DOHH2 (cell line): ENCODE results near the gene TMEM38A.
"Not testable (repeated sequence)": the region's sequence is repeated elsewhere in the genome, so short reads cannot be mapped to it uniquely, and the experiment has no call there.

Source experiments
- H3F3A ChIP-seq: fragments of 200-600 bp; sonication (generic), shearing (Covaris generic); 2 replicates; pipeline ENCODE4 v1.6.0; 2016; ENCODE audit warnings: antibody characterized with exemption, mild to moderate bottlenecking; ENCODE audit not compliant: control insufficient read depth, insufficient read depth
- H3K27ac ChIP-seq: fragments of 200-600 bp; sonication (generic); 2 replicates; pipeline ENCODE4 v1.5.1; 2014; ENCODE audit warnings: low read depth, mild to moderate bottlenecking, low read length, moderate library complexity
- H3K27me3 ChIP-seq: fragments of 200-600 bp; sonication (generic); 2 replicates; pipeline ENCODE4 v1.6.1; 2014; ENCODE audit warnings: mild to moderate bottlenecking, low read length, mixed read lengths; ENCODE audit not compliant: control insufficient read depth
- H3K36me3 ChIP-seq: fragments of 200-600 bp; sonication (generic); 2 replicates; pipeline ENCODE4 v1.6.1; 2014; ENCODE audit warnings: mild to moderate bottlenecking, low read length, moderate library complexity, mixed read lengths; ENCODE audit not compliant: control insufficient read depth
- H3K4me1 ChIP-seq: fragments of 200-600 bp; sonication (generic); 2 replicates; pipeline ENCODE4 v1.6.1; 2014; ENCODE audit warnings: mild to moderate bottlenecking, low read length, mixed read lengths; ENCODE audit not compliant: control insufficient read depth
- H3K4me2 ChIP-seq: fragments of 200-600 bp; sonication (generic); 2 replicates; pipeline ENCODE4 v1.6.0; 2014; ENCODE audit warnings: mild to moderate bottlenecking, low read length, moderate library complexity
- H3K4me3 ChIP-seq: fragments of 200-600 bp; sonication (generic); 2 replicates; pipeline ENCODE4 v1.5.1; 2014; ENCODE audit warnings: mild to moderate bottlenecking, low read length, mixed read lengths
- H3K79me2 ChIP-seq: fragments of 200-600 bp; sonication (generic); 2 replicates; pipeline ENCODE4 v1.6.1; 2014; ENCODE audit warnings: mild to moderate bottlenecking, low read length, mixed read lengths; ENCODE audit not compliant: control insufficient read depth
- H3K9me2 ChIP-seq: fragments of 200-600 bp; sonication (generic); replicated peaks from 2 replicates; pipeline ENCODE4 v1.6.1; 2014; ENCODE audit warnings: mild to moderate bottlenecking, low read length, mixed read lengths; ENCODE audit not compliant: control insufficient read depth
- H3K9me3 ChIP-seq: fragments of 200-600 bp; sonication (generic); 2 replicates; pipeline ENCODE4 v1.6.1; 2014; ENCODE audit warnings: antibody characterized with exemption, low read length, mixed read lengths; ENCODE audit not compliant: control insufficient read depth, insufficient read depth
- H4K20me1 ChIP-seq: fragments of 200-600 bp; sonication (generic); 2 replicates; pipeline ENCODE4 v1.6.0; 2014; ENCODE audit warnings: low read depth, mild to moderate bottlenecking, antibody characterized with exemption, low read length, moderate library complexity; ENCODE audit not compliant: control insufficient read depth, insufficient read depth
- EZH2phosphoT487 ChIP-seq: fragments of 200-600 bp; sonication (generic); IDR thresholded peaks from 2 replicates; pipeline ENCODE4 v1.6.1; 2017; ENCODE audit warnings: borderline replicate concordance, mild to moderate bottlenecking, antibody characterized with exemption, low read length, moderate library complexity, mixed read lengths
- TF ChIP-seq, protein P1 (sequence below): fragments of 200-600 bp; sonication (generic); IDR thresholded peaks from one replicate; pipeline ENCODE4 v1.5.1; 2014; ENCODE audit warnings: antibody characterized with exemption, mild to moderate bottlenecking, low read depth, low read length; ENCODE audit not compliant: poor library complexity, severe bottlenecking

Gene TMEM38A

DNA sequence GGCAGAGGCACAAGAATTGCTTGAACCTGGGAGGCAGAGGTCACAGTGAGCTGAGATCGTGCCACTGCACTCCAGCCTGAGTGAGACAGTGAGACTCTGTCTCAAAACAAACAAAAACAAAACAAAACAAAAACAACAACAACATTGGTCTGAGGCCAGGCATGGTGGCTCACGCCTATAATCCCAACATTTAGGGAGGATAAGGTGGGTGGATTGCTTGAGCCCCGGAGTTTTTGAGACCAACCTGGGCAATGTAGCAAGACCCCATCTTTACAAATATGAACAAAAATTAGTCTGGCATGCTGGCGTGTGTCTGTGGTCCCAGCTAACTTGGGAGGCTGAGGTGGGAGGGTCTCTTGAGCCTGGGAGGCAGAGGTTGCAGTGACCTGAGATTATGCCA, 42.7 kb downstream of the TMEM38A start:
- Histone ChIP-seq H3K4me3 (no peak overlapping the region), H3K36me3 (no peaks in the 10 kb centered on the region), H3K9me2 (no peaks in the 10 kb centered on the region), H3K79me2 (no peaks in the 10 kb centered on the region), H3K4me2 (no peak overlapping the region), H3F3A (no peaks in the 10 kb centered on the region), H3K9me3 (no peaks in the 10 kb centered on the region), H4K20me1 (no peaks in the 10 kb centered on the region), H3K4me1 (no peaks in the 10 kb centered on the region), H3K27ac (no peak overlapping the region), H3K27me3 (no peaks in the 10 kb centered on the region)
- no peak for TF ChIP-seq EZH2phosphoT487
- TF ChIP-seq, protein P1, sequence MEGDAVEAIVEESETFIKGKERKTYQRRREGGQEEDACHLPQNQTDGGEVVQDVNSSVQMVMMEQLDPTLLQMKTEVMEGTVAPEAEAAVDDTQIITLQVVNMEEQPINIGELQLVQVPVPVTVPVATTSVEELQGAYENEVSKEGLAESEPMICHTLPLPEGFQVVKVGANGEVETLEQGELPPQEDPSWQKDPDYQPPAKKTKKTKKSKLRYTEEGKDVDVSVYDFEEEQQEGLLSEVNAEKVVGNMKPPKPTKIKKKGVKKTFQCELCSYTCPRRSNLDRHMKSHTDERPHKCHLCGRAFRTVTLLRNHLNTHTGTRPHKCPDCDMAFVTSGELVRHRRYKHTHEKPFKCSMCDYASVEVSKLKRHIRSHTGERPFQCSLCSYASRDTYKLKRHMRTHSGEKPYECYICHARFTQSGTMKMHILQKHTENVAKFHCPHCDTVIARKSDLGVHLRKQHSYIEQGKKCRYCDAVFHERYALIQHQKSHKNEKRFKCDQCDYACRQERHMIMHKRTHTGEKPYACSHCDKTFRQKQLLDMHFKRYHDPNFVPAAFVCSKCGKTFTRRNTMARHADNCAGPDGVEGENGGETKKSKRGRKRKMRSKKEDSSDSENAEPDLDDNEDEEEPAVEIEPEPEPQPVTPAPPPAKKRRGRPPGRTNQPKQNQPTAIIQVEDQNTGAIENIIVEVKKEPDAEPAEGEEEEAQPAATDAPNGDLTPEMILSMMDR = no peak

DNA sequence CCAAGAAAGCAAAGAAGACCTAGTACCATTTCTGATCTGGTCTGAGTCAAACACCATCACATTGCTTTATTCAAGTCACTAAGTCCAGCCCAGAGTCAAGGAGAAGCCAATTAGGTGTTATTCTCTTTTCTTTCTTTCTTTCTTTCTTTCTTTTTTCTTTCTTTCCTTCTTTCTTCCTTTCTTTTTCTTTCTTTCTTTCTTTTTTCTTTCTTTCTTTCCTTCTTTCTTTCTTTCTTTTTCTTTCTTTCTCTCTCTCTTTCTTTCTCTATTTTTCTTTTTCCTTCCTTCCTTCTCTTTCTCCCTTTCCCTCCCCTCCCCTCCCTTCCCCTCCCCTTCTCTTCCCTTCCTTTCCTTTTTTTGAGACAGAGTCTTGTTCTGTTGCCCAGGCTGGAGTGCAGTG, 49.9 kb downstream of the TMEM38A start:
- H3K4me1 ChIP-seq = peaks cover 46% of the 10 kb centered on the region
- not testable (repeated sequence) for H3K4me2 ChIP-seq, H3K79me2 ChIP-seq, H3K27me3 ChIP-seq, H3K9me3 ChIP-seq, H3K9me2 ChIP-seq, H4K20me1 ChIP-seq, H3K4me3 ChIP-seq, H3K36me3 ChIP-seq, H3K27ac ChIP-seq
- H3F3A ChIP-seq = peaks cover 17% of the 10 kb centered on the region

DNA sequence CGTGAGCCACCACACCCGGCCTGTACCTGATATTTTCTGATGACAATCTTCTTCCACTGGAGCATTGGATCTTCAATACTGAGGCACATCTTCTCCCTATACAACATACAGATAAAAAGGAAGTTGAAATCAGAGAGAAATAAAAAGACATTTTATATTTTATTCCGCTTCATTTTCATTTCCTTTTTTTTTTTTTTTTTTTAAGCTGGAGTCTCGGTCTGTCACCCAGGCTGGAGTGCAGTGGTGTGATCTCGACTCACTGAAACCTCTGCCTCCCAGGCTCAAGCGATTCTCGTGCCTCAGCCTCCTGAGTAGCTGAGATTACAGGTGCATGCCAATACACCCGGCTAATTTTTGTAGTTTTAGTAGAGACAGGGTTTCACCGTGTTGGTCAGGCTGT, 51.4 kb downstream of the TMEM38A start:
- not testable (repeated sequence) for H3K36me3 ChIP-seq, H3K9me2 ChIP-seq, H4K20me1 ChIP-seq, H3K79me2 ChIP-seq, H3K9me3 ChIP-seq, H3K27me3 ChIP-seq
- Histone ChIP-seq H3K4me3 (peak overlapping the region; percentile 42), H3K4me2 (peak overlapping the region; percentile 55), H3K4me1 (peaks cover 46% of the 10 kb centered on the region), H3K27ac (peak overlapping the region; percentile 66), H3F3A (peaks cover 19% of the 10 kb centered on the region)

DNA sequence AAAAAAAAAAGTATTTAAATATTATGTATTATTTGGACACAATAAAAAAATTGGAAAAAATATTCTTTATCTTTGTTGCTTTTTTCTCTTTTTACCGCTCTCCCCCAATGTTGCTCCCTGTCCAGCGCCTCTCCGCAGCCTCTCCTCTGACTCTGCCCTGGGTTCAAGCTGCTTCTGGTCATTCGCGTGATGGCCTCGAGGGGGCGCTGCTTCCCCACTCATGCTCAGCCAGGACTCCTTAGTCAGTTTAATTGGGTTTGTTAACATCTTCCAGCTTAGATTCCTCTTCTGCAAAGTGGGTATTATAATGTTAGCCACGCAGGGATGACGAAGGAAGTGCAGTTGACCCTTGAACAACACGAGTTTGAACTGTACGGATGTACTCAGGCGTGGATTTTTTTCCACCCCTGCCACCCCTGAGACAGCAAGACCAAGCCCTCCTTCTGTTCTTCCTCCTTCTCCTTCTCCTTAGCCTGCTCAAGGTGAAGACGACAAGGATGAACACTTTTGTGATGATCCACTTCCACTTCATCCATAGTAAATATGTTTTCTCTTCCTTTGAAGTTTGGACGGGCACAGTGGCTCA, 53.9 kb downstream of the TMEM38A start:
- Histone ChIP-seq H3F3A (peaks cover 26% of the 10 kb centered on the region), H3K27me3 (no peaks in the 10 kb centered on the region), H3K36me3 (no peaks in the 10 kb centered on the region), H4K20me1 (no peaks in the 10 kb centered on the region), H3K79me2 (no peaks in the 10 kb centered on the region), H3K9me2 (no peaks in the 10 kb centered on the region), H3K9me3 (no peaks in the 10 kb centered on the region), H3K4me2 (peak overlapping the region; percentile 58), H3K4me1 (peaks cover 68% of the 10 kb centered on the region), H3K4me3 (no peak overlapping the region), H3K27ac (peak overlapping the region; percentile 37; the same call in 1 of the 2 replicates)
- TF ChIP-seq, protein P1 = peak; percentile 99
- no peak for TF ChIP-seq EZH2phosphoT487
